ENCODE results near the gene KCNK5.

DNA sequence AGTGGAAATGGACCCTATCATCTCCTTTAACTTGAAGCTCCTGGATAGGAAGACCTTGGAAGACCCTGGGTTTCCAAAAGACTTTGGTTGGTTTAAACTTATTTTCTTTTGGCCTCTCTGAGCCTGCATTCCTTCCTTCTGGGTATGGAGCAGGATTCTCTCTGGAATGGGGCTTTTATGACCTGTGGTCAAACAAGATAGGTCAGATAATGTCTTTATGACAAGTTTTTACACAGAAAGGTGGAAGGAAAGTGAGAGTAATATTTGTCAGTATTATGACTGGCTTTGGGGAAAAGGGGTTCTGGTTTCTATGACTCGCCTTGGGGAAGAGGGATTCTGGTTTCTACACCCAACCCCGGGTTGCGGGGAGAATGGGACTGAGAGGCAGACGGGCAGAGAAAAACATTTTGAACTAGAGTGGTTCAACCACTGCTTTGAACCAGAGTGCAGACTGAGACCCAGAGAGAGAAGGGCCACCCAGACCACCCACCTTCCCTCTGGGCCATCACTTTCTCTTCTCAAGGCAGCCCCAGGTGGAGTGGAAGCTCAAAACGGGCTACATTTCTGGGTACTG is 37.6 kb upstream of the KCNK5 start:
- no peak for TF ChIP-seq CTCF (IDR thresholded peaks at IDR 0.05)
- no peak for TF ChIP-seq POLR2A (IDR thresholded peaks at IDR 0.05)
